ENCODE data around the gene TMEM135. TPM values are rescaled to one million over a fixed set of nuclear protein-coding genes. Genes with fewer than 3 reads are reported as not detected.

TMEM135 gene
- total RNA-seq, 4 donors from 2014 or later = 17.2 to 69.6 (median 33.0) TPM

- no peak for DNase-seq
- intact Hi-C loops (cut with DNase I) = no loop called here
- Histone ChIP-seq H3K27ac (no peak overlapping the region), H3K4me3 (replicated peaks in 1 of 3) (no peak overlapping the region), H3K27me3 (no peaks in the 10 kb centered on the region), H3K9me3 (no peaks in the 10 kb centered on the region), H3K4me1 (no peaks in the 10 kb centered on the region), H3K36me3 (no peaks in the 10 kb centered on the region)
- TF ChIP-seq POLR2A (IDR thresholded peaks at IDR 0.05) (no peak), CTCF (IDR thresholded peaks at IDR 0.05) (no peak)
Observed at GRCh38 chr11:87324817-87325489, 287.2 kb downstream of the TMEM135 start.

- Histone ChIP-seq H3K4me1 (no peaks in the 10 kb centered on the region), H3K27ac (no peak overlapping the region), H3K27me3 (no peaks in the 10 kb centered on the region), H3K9me3 (no peaks in the 10 kb centered on the region), H3K36me3 (no peaks in the 10 kb centered on the region), H3K4me3 (replicated peaks in 1 of 3) (no peak overlapping the region)
- intact Hi-C loops (cut with DNase I) = no loop called here
- DNase-seq = no peak
- 73% methylated on average over 3 of the region's 3 CpGs for WGBS, 2 donors
- TF ChIP-seq CTCF (IDR thresholded peaks at IDR 0.05) (no peak), POLR2A (IDR thresholded peaks at IDR 0.05) (no peak)
Observed at GRCh38 chr11:87325490-87325872, 287.7 kb downstream of the TMEM135 start.

GRCh38 chr11:87326594-87326993 lies 288.9 kb downstream of the TMEM135 start:
- DNase-seq = no peak
- Histone ChIP-seq H3K27ac (no peak overlapping the region), H3K4me3 (replicated peaks in 1 of 3) (no peak overlapping the region), H3K27me3 (no peaks in the 10 kb centered on the region), H3K36me3 (no peaks in the 10 kb centered on the region), H3K4me1 (no peaks in the 10 kb centered on the region), H3K9me3 (no peaks in the 10 kb centered on the region)
- intact Hi-C loops (cut with DNase I) = no loop called here
- TF ChIP-seq POLR2A (IDR thresholded peaks at IDR 0.05) = no peak
- TF ChIP-seq CTCF (IDR thresholded peaks at IDR 0.05) = no peak
- 92 to 97% methylated on average over 2 of the region's 2 CpGs for WGBS, 2 donors

GRCh38 chr11:87329172-87329571 lies 291.4 kb downstream of the TMEM135 start:
- no peak overlapping the region for H3K4me3 ChIP-seq (replicated peaks in 1 of 3)
- no peak for TF ChIP-seq CTCF (IDR thresholded peaks at IDR 0.05)

GRCh38 chr11:87330187-87330601 lies 292.5 kb downstream of the TMEM135 start:
- no peak overlapping the region for H3K4me3 ChIP-seq (replicated peaks in 1 of 3)
- no peaks in the 10 kb centered on the region for H3K4me1 ChIP-seq
- no peak for TF ChIP-seq POLR2A (IDR thresholded peaks at IDR 0.05)
- no peak for TF ChIP-seq CTCF (IDR thresholded peaks at IDR 0.05)
- H3K36me3 ChIP-seq = no peaks in the 10 kb centered on the region
- intact Hi-C loops (cut with DNase I) = no loop called here
- H3K27ac ChIP-seq = peak overlapping the region in 1 of 3 donors; percentile 3
- WGBS, 2 donors = 51 to 54% methylated on average over 1 of the region's 1 CpG
- DNase-seq = no peak
- H3K27me3 ChIP-seq = no peaks in the 10 kb centered on the region
- no peaks in the 10 kb centered on the region for H3K9me3 ChIP-seq

More at GRCh38 chr11:87329172-87329571, 291.4 kb downstream of the TMEM135 start:
- DNase-seq = no peak
- Histone ChIP-seq H3K9me3 (no peaks in the 10 kb centered on the region), H3K36me3 (no peaks in the 10 kb centered on the region), H3K27ac (no peak overlapping the region), H3K27me3 (no peaks in the 10 kb centered on the region), H3K4me1 (no peaks in the 10 kb centered on the region)
- intact Hi-C loops (cut with DNase I) = no loop called here
- 92 to 99% methylated on average over 2 of the region's 2 CpGs for WGBS, 2 donors

All from thyroid gland (tissue), 4 donors.